Pulmonary artery endothelial cell (primary cell): ENCODE measurements around the gene NEUROD6. TPM values are rescaled to one million over a fixed set of nuclear protein-coding genes. Genes with fewer than 3 reads are reported as not detected.

ENCODE experiments used
- total RNA-seq: library from RNA; depleted of rRNA; stranded (reverse); fragments of >200 nt; gene quantifications from 2 replicates; pipeline ENCODE4 v1.2.3, GENCODE V29; 2014

The NEUROD6 gene
- total RNA-seq, 1 donor from 2014 or later, result not detected

Other genes starting within 250 kb of the NEUROD6 start
- not detected in 2 replicates for gene ITPRID1, start 173.4 kb upstream of the NEUROD6 start, total RNA-seq